Left kidney (tissue), 8 donors: Measurements from ENCODE around the gene ZNF14. TPM values are rescaled to one million over a fixed set of nuclear protein-coding genes. Genes with fewer than 3 reads are reported as not detected.
"Not testable (repeated sequence)": the region's sequence is repeated elsewhere in the genome, so short reads cannot be mapped to it uniquely, and the experiment has no call there.

ENCODE experiments used
- DNase-seq: peaks from one replicate; pipeline ENCODE4 v3.0.0-alpha.2; 2013
- long read RNA-seq, 8 donors: transcript quantifications; one replicate each; lab custom pipeline, GENCODE V29; 2026
- polyA plus RNA-seq: library from polyadenylated mRNA; unstranded; fragments of 120-200 nt; gene quantifications from one replicate; pipeline ENCODE4 v1.2.1, GENCODE V29; 2013; ENCODE audit not compliant: insufficient read length

The ZNF14 gene
- polyA plus RNA-seq = 15.4 TPM
- long read RNA-seq, donor 1, transcript ZNF14-201 (4 exons, 2,949 nt) = major isoform, 6 of 6 reads
- long read RNA-seq, donor 1, partial matches to known transcripts = 0 of 6 reads
- long read RNA-seq, donor 1, other reads (novel, unspliced or antisense) = 0 of 6 reads
- long read RNA-seq, donor 2, transcript ZNF14-201 (4 exons, 2,949 nt) = major isoform, 9 of 9 reads
- long read RNA-seq, donor 2, partial matches to known transcripts = 0 of 9 reads
- long read RNA-seq, donor 2, other reads (novel, unspliced or antisense) = 0 of 9 reads
- long read RNA-seq, donor 3, partial matches to known transcripts = 0 of 3 reads
- long read RNA-seq, donor 3, other reads (novel, unspliced or antisense) = 0 of 3 reads
- long read RNA-seq, donor 4 = 0 reads
- long read RNA-seq, donor 5, transcript ZNF14-201 (4 exons, 2,949 nt) = major isoform, 11 of 11 reads
- long read RNA-seq, donor 5, partial matches to known transcripts = 0 of 11 reads
- long read RNA-seq, donor 5, other reads (novel, unspliced or antisense) = 0 of 11 reads
- long read RNA-seq, donor 6, transcript ZNF14-201 (4 exons, 2,949 nt) = major isoform, 7 of 7 reads
- long read RNA-seq, donor 6, partial matches to known transcripts = 0 of 7 reads
- long read RNA-seq, donor 6, other reads (novel, unspliced or antisense) = 0 of 7 reads
- long read RNA-seq, donor 7, transcript ZNF14-201 (4 exons, 2,949 nt) = major isoform, 5 of 5 reads
- long read RNA-seq, donor 7, partial matches to known transcripts = 0 of 5 reads
- long read RNA-seq, donor 7, other reads (novel, unspliced or antisense) = 0 of 5 reads
- long read RNA-seq, donor 8, partial matches to known transcripts = 0 of 4 reads
- long read RNA-seq, donor 8, other reads (novel, unspliced or antisense) = 0 of 4 reads

GRCh38 chr19:19732579-19733501 lies at the start of gene ZNF14:
ZNF14 (minus strand) TSS chr19:19733112; CDS start chr19:19732958, 154 bp downstream.
- peak; percentile 96 for DNase-seq

GRCh38 chr19:19781791-19782190 lies 48.9 kb upstream of the ZNF14 start:
- DNase-seq = not testable (repeated sequence)

- DNase-seq = no peak
Measured at GRCh38 chr19:19778666-19779065, 45.8 kb upstream of the ZNF14 start.

- no peak for DNase-seq
Measured at GRCh38 chr19:19777692-19778091, 44.8 kb upstream of the ZNF14 start.

GRCh38 chr19:19776206-19777008 lies 43.5 kb upstream of the ZNF14 start:
- DNase-seq = peak; percentile 97

- DNase-seq = no peak
Measured at GRCh38 chr19:19775891-19776205, 42.9 kb upstream of the ZNF14 start.

GRCh38 chr19:19774354-19775033 lies 41.6 kb upstream of the ZNF14 start:
- DNase-seq = no peak

GRCh38 chr19:19771963-19772362 lies 39.1 kb upstream of the ZNF14 start:
- not testable (repeated sequence) for DNase-seq

- not testable (repeated sequence) for DNase-seq
Measured at GRCh38 chr19:19769971-19770370, 37.1 kb upstream of the ZNF14 start.

GRCh38 chr19:19758164-19758563 lies 25.3 kb upstream of the ZNF14 start:
- DNase-seq = no peak

- no peak for DNase-seq
Measured at GRCh38 chr19:19752760-19753403, 20.0 kb upstream of the ZNF14 start.

- no peak for DNase-seq
Measured at GRCh38 chr19:19751846-19752245, 18.9 kb upstream of the ZNF14 start.

GRCh38 chr19:19750842-19751790 lies 18.2 kb upstream of the ZNF14 start:
- no peak for DNase-seq

GRCh38 chr19:19749908-19750841 lies 17.3 kb upstream of the ZNF14 start:
- no peak for DNase-seq

- DNase-seq = no peak
Measured at GRCh38 chr19:19749117-19749907, 16.4 kb upstream of the ZNF14 start.

- DNase-seq = no peak
Measured at GRCh38 chr19:19748249-19748938, 15.5 kb upstream of the ZNF14 start.
